Activated naive CD4-positive, alpha-beta T cell (primary cell): Measurements from ENCODE around the gene CDKN2B.
A peak's percentile ranks its signal among the peaks of the same experiment; 100 is the strongest.
"Not testable (repeated sequence)": the region's sequence is repeated elsewhere in the genome, so short reads cannot be mapped to it uniquely, and the experiment has no call there.

Experiments
- DNase-seq, 4 experiments: peaks; one replicate each; lab custom pipeline; 2025; lab: John Stamatoyannopoulos, UW

Gene CDKN2B, protein sequence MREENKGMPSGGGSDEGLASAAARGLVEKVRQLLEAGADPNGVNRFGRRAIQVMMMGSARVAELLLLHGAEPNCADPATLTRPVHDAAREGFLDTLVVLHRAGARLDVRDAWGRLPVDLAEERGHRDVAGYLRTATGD

DNA sequence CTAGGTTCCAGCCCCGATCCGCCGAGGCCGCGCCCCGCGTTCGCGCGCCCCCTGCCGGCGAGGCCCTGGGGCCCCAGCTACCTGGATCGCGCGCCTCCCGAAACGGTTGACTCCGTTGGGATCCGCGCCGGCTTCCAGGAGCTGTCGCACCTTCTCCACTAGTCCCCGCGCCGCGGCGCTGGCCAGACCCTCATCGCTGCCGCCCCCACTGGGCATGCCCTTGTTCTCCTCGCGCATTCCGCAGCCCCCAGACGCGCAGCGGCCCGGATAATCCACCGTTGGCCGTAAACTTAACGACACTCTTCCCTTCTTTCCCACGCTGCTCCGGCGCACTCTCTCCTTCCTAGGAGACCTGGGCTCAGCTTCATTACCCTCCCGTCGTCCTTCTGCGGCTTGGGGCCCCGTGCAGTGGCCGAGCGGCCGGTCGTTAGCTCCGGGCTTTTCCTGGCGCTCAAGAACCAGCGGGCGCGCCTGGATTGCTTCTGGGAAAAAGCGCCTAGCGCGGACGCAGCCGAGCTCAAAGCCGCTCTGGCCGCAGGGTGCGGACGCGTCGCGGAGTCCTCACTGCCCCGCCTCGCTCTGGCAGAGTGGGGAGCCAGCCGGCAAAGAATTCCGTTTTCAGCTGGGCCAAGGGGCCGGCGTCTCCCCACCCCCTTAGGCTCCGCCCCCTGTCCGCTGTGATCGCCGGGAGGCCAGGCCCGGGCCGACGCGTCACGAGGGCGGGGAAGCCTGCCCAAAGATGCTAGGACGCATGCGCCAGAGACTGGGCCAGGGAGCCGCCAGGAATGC lies at the start of gene CDKN2B:
CDKN2B (minus strand) TSS at position 589 of the 789 bp plus-strand sequence; CDS start at position 237, 352 bp downstream.
- peak in 1 of 4 experiments; percentile 44 for DNase-seq

DNA sequence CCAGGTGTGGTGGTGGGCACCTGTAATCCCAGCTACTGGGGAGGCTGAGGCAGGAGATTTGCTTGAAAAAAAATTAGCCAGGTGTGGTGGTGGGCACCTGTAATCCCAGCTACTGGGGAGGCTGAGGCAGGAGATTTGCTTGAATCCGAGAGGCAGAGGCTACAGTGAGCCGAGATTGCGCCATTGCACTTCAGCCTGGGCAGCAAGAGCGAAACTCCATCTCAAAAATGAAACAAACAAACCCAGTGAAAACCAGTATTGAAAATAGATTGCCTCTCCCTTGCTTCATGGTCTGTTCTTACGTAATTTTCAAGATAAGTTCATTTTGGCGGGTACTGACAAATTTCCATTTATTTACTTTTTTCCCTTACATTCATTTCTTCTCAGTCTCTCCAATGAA lies 48.9 kb upstream of the CDKN2B start:
- not testable (repeated sequence) for DNase-seq

DNA sequence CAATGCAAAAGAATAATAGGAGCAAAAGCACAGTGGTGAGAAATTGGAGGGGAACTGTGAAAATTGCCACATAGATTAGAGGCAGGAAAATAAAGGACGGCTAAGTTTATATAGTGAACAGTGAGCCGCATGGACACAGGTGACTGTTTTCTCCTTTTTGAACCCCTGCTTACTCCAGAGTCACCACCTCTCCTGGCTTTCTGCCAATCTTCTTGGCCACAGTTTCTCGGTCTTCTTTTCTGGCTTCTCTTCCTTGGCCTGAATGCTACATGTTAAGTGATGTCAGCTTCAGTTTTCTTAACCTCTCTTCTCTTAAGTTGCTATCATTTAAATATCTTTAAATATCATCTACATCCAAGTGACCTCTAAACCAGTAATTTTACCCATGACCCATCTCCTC lies 47.3 kb upstream of the CDKN2B start:
- no peak for DNase-seq

DNA sequence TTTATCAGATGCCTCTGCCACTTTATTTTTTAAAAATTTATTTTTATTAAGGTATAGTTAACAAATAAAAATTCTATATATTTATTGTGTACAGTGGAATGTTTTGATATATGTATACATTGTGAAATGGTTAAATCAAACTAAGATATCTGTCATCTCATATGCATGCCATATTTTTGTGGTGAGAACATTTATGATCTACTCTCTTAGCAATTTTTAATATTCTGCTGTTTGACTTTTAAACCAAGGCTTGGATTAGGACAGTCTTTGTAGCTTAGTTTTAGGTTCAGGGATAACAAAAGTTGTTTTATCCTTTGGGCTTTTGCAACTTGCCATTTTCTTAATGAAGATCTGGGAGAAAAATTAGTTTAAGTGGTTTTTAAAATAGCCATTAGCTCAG lies 46.0 kb upstream of the CDKN2B start:
- DNase-seq = no peak

DNA sequence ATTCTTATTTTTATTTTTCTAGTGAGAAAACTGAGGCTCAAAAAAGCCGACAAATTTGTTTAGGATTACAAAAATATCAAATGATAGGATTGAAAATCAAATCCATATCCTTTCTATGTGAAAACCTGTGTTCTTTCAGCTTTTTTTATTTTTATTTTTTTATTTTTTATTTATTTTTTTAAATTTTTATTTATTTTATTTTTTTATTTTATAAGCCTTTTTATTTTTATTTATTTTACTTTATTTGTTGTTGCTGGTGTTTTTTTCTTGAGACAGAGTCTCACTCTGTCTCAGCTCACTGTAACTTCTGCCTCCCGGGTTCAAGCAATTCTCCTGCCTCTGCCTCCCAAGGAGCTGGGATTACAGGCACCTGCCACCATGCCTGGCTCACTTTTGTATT lies 45.4 kb upstream of the CDKN2B start:
- DNase-seq = no peak

DNA sequence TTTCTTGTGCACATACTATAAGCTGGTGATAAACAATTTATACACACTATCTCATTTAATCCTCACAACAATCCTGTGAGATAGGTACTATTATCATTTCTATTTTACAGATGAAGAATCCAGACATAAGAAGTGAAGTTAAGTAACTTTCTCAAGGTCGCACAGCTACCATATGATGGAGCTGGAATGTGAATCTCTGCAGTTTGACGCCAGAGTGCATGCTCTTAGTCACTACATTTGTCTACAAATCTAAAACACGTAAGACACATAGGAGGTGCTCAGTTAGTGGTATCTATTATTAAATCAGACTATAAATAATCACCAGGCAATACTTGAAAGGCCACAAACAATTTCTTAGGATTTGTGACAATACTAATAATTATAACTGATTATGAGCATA lies 45.0 kb upstream of the CDKN2B start:
- no peak for DNase-seq

DNA sequence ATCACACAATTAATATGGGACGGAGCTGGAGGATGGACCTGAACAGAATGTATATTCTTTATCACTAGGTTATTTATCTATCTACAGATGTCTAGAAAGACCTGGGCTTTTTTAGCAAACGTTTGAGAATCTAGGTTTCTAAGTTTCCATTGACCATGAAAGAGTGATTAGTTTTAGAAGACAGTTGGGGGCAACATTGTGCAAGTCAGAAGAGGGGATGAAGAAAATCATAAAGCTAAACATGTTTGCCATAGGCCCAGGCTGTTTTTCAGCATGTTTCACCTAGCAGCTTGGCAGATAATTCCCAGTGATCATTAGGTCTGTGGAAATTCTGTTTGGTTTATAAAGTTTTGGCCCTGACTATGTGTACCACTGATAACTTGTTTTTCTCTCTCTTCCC lies 44.1 kb upstream of the CDKN2B start:
- DNase-seq = no peak

DNA sequence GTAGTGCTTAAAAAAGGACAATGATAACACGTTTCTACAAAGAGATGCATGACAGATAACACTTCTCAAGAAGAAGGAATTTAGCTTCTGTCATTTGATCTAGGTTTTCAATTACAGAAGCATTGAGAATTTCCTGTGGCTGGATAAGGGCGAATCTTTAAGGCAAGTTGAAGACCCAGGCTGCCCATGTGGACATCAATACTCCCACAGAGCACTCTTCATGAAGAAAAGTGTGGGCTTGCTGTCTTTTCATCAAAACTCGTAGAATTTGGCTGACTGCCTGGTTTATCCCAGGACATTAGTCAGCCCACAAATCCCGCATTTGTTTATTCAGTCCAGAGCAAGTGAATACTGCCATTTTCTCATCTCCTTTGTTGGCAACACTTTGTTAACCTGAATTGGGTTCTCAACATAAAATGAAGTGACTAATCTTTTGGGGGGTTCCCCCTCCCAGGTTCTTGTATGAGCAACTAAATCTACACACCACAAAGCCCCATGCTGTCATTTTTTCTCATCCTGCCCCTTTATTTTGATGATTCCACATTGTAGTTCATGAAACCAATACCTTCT lies 43.4 kb upstream of the CDKN2B start:
- DNase-seq = no peak

DNA sequence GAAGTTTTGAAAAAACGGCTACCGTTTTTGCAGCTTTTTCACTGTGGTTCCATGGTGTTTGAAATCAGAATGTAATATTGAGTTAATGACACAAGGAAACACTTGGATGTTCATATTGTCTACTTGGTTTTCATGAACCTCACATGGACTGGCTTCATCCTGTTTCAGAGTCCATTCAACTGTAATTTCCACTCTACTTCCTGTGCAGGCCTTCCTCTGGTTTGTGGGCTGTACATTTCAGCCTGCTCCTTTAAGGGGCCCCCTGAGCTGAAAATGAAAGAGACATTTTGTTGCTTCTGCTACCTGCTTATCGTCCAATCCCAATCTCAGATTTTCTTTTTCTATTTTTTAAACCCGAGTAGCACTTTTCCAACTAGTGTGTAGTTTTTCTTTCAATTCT lies 41.8 kb upstream of the CDKN2B start:
- no peak for DNase-seq

DNA sequence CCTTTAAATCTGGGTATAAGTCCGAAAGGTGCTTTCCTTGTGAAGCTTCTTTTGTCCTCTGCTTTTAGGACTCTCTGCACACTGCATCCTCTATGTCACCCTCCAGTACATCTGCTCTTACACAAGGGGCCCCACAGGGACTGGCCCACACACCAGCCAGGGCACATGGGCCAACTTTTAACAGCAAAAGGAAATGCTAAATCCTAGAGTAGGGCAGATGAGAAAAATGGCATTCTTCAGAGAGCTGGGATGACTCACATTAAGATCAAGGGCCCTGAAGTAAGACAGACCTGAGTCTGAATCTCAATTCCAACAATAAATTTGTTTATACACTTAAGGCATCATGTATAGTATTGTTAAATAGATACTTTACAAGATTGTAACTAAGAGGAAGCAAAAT lies 40.3 kb upstream of the CDKN2B start:
- DNase-seq = no peak

DNA sequence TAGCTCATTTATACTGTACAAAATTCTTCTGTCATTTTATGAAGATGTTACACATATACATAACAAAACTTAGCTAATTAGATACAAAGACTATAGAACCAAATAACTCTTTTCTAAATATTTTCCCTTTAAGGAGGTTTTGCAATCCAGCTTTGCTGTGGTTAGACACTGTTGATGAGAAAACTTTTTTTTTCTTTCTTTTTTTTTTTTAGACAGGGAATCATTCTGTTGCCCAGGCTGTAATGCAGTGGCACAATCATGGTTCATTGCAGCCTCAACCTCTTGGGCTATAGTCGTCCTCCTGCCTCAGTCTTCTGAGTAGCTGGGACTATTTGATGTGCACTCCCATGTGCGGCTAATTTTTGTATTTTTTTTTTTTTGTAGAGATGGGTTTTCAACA lies 38.5 kb upstream of the CDKN2B start:
- no peak for DNase-seq

DNA sequence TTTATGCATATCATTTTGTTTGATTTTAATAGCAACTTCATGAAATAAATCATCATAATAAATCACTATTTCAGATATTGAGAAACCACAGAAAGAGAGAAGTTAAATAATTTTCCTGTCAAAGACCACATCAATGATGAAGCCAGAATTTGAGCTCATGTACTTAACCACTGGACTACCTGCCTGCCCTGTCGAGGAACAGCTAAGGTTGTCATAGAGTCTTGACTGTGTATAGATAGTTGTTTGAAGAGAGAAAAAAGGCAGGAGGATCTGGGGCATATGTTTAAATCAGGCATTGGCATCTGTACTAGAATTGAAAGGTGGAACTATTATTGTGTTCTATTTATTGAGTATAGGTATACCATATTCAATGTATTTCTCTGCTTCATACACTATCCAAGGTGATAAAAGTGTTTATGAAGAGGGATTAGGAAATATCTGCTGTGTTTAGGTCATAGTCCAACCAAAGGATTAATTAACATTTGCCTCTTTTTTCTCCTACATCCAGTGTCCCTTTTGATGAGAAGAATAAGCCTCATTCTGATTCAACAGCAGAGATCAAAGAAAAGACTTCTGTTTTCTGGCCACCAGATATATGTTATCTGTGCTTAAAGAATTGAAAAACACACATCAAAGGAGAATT lies 37.3 kb upstream of the CDKN2B start:
- no peak for DNase-seq

DNA sequence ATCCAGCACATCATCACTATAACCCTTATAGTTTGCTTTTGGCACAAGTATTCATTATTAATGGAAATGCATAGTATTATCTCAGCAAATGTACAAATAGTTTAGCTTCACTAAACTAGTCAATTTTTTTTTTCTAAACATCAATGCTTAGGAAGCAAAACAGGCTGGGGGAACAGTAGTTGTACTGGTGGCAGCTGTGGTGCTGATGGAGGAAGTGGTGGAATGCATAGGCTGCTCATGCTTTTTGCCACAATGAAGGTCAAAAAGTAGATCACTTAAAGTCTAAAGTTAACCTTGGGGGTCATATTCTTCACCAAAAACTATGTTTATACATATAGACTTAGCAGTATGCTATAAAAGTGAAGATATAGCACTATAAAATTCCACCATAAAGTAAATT lies 36.3 kb upstream of the CDKN2B start:
- no peak for DNase-seq

DNA sequence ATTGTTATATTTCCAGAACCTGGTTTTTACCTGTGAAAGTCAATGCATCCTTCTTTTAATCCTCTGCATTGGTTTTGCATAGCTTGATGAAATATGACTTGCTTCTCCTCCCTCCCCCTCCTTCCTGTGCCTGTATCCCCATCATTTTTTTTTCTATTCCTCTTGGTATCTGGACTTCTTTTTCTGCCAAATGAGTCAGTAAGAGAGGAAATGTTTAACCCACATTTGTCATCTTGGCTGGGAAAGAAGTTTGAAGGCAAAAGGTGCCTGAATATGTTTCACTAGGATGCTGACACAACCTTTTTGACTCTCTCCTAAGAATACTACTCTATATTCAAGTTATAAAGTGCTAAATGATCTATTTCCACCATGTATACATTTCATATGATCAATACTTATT lies 35.5 kb upstream of the CDKN2B start:
- DNase-seq = no peak

DNA sequence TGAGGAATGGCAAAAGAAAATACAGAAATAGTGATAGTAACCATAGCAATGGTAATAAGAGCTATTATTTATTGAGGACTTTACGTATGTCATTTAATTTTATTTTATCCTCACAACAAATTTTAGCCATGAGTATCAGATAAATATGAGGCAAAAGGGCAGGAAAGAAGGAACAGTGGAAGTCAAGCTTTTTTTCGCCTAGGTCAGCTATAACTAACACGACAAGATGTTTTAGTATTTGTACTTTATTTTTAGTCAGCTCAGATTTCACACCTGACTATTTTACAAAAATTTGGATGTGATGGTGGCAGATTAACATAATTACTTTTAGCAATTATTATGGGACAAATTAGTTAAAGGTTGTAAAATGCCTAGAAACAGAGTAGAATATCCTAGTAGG lies 34.8 kb upstream of the CDKN2B start:
- no peak for DNase-seq

DNA sequence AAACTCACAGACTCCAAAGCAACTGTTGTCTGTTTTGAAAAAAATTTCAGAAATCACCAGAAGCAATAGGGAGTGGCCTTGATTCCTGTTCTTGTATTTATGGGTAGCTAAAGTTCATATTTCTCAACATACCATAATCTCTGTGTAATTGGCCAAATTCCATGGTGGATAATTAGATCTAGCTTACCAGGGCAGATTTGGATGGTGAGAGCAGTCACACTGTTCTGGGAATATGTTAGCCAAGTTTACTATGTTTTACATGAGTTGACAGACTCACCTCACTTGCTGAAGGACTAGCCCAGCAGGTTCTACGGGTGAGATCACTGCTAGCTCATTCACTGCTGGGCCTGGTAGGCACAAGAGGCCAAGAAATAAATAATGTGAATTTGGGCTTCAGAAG lies 32.7 kb upstream of the CDKN2B start:
- DNase-seq = no peak

DNA sequence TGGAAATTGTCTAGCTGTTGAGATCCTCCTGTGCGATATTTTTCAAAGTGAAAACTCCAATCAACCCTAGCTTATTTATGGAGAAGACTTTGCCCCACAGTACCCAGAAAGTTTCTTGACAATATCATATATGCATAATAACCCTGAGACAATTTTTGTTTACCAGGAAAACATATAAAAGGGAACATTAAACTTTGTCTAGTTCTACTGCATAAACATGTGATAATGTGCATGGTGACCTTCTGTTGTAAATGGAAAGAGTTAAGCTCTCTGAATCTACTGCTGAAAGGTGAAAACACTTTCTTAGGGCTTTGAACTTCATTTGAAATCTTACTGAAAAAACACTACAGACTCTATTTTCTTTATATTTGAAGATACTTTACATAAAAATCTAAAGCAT lies 32.2 kb upstream of the CDKN2B start:
- no peak for DNase-seq

DNA sequence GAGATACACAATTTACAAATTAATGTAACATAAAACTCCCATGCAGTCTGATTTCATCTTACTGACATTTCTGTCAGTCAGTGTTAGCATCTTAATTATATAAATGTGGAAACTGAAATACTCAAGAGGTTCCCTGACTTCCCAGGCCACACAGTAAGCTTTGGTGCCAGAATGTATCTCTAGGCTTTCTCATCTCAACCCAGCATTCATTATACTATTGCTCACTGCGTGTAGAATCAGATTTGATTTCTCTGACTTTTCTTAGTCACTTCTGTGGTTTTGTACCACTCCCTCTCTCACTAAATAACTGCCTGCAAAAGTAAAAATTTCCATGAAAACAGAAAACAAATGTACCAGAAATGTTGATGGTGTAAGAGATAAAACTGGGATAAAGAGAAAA lies 31.7 kb upstream of the CDKN2B start:
- no peak for DNase-seq

DNA sequence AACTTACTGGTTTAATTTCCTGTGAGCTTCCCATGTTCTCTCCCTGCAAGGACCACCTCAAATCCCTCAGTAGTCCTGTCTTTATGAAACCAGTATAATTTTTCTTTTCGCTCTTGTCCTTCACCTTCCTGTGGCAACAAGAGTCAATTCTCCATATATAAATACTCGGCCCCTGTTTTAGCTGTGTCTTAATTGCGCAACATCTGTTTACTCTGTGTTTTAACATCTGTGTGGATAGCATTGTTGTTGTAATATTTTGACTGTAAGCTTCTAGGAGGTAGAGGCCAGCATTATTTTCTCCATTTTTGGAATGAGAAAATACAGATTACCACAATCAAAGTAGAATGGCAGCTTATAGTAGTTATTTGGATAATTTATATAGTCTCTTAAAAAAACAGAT lies 30.2 kb upstream of the CDKN2B start:
- no peak for DNase-seq

DNA sequence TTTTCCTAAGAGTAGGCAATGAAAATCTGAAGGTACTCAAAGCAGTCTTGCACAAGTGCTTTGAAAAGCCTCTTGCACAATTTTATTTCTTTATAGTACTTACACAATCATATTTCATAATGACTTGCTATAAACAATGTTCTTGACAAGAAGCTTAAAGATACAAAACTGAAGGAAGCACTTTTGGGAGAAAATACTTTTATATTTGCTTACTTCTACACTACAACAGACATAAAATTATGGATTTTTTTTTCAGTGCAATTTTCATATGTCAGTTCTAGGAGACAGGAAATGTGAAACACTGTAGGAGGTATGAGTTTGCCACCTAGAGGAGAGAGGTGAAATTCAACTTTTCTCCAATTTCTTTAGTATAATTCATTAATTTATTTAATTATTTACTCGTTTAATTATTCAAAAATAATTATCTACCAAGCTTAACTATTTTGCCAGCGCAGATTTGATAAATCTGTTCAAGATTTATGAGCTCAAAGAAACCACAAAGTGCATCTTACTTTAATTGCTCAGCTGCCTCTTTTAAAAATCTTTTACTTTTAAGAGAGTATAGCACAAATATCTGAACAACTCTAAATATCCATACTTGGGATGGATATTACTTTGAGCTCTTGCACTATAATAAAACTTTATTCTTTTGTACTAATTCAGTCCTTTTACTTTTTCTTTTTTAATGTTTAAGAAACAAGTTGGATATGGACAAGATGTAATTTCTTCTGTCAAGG lies 29.0 kb upstream of the CDKN2B start:
- DNase-seq = no peak

DNA sequence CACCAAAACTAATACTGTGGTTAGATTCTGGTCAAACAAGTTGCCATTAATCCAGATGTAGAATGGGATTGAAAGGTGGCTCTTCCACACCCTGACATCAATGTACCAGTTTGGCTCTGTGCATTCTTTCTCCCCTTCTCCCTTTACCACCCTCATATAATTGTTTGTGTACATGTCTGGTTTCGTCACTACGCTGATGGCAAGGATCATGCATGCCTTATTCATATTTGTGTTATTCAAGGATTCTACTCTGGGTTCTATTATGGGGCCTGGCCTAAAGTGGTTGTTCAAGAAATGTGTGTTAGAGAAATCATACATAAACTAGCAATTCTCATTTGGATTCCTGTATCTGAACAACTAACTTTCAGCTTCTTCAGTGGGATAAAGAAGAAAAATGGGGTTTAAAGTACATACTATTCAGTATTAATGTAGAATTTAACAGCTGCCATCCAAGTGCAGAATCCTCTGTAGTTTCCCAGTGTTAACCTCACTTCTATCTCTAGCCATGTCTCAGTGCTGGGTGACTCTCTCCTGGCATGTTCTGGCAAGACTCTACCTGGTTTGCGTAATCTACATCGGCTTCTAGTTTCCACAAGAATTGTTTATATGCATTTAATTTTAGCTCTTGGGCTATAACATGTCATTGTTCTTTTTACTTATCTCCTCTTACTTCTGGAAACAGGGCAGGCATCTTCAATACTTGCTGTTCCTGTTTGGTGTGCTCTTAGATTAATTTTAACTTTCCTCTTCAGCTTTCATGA lies 27.9 kb upstream of the CDKN2B start:
- DNase-seq = no peak

DNA sequence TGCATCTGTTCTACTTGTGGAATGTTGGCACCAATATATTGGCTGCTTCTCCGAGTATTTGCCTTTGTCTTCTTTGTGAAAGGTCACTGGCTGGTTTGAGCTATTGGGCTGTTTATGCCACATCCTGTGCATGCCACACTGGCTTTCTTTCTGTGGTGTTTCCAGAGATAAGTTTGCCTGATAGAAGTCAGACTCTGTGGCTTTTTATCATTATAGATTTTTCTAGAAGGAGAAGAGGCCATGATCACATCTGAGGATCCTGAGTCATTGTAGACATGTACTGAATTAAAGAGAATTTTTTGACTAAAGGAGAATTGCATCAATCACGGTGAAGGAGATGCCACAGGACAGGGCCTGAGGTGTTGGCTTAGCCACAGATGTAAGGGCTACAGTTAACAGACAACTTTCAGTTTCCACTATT lies 26.5 kb upstream of the CDKN2B start:
- no peak for DNase-seq
